ENCODE measurements around the gene ALMS1.
"Not testable (repeated sequence)": the region's sequence is repeated elsewhere in the genome, so short reads cannot be mapped to it uniquely, and the experiment has no call there.

The ALMS1 gene

GRCh38 chr2:73385504-73386341, at the start of gene ALMS1:
Gene ALMS1 (plus strand): TSS chr2:73385836. CDS start chr2:73385869, 33 bp downstream.
- Histone ChIP-seq H3K9me3 (ENCODE audit: control insufficient read depth in 2 of 2, low read length in 2 of 2) (no peaks in the 10 kb centered on the region), H3K27me3 (ENCODE audit: control insufficient read depth in 1 of 2, insufficient read depth in 2 of 2, low read length in 2 of 2) (no peaks in the 10 kb centered on the region), H3K4me3 (ENCODE audit: low read length in 2 of 2) (peak within 1 kb of the TSS; percentile 92 to 93), H3K36me3 (ENCODE audit: control insufficient read depth in 2 of 2, insufficient read depth in 2 of 2, low read length in 2 of 2) (no peaks in the 10 kb centered on the region), H3K27ac (ENCODE audit: low read length) (peak within 1 kb of the TSS; percentile 81), H3K9ac (ENCODE audit: low read length in 2 of 2) (peak within 1 kb of the TSS; percentile 87 to 94), H3K4me1 (ENCODE audit: control insufficient read depth, insufficient read depth, low read length) (peaks cover 13% of the 10 kb centered on the region)

GRCh38 chr2:73337828-73338227, 47.8 kb upstream of the ALMS1 start:
- Histone ChIP-seq H3K4me3 (ENCODE audit: low read length in 2 of 2) (no peak overlapping the region), H3K4me1 (ENCODE audit: control insufficient read depth, insufficient read depth, low read length) (no peaks in the 10 kb centered on the region), H3K27me3 (ENCODE audit: control insufficient read depth in 1 of 2, insufficient read depth in 2 of 2, low read length in 2 of 2) (no peaks in the 10 kb centered on the region), H3K27ac (ENCODE audit: low read length) (no peak overlapping the region), H3K9ac (ENCODE audit: low read length in 2 of 2) (no peak overlapping the region), H3K9me3 (ENCODE audit: control insufficient read depth in 2 of 2, low read length in 2 of 2) (peaks cover 0 to 2% of the 10 kb centered on the region in 2 donors), H3K36me3 (ENCODE audit: control insufficient read depth in 2 of 2, insufficient read depth in 2 of 2, low read length in 2 of 2) (no peaks in the 10 kb centered on the region)

GRCh38 chr2:73339201-73339600, 46.4 kb upstream of the ALMS1 start:
- H3K9me3 ChIP-seq (ENCODE audit: control insufficient read depth in 2 of 2, low read length in 2 of 2) = peaks cover 0 to 2% of the 10 kb centered on the region in 2 donors
- no peaks in the 10 kb centered on the region for H3K4me1 ChIP-seq (ENCODE audit: control insufficient read depth, insufficient read depth, low read length)
- H3K9ac ChIP-seq (ENCODE audit: low read length in 2 of 2) = no peak overlapping the region
- H3K27me3 ChIP-seq (ENCODE audit: control insufficient read depth in 1 of 2, insufficient read depth in 2 of 2, low read length in 2 of 2) = no peaks in the 10 kb centered on the region
- no peak overlapping the region for H3K27ac ChIP-seq (ENCODE audit: low read length)
- no peaks in the 10 kb centered on the region for H3K36me3 ChIP-seq (ENCODE audit: control insufficient read depth in 2 of 2, insufficient read depth in 2 of 2, low read length in 2 of 2)
- H3K4me3 ChIP-seq (ENCODE audit: low read length in 2 of 2) = no peak overlapping the region

- no peak overlapping the region for H3K9ac ChIP-seq (ENCODE audit: low read length in 2 of 2)
- H3K27me3 ChIP-seq (ENCODE audit: control insufficient read depth in 1 of 2, insufficient read depth in 2 of 2, low read length in 2 of 2) = no peaks in the 10 kb centered on the region
- H3K4me1 ChIP-seq (ENCODE audit: control insufficient read depth, insufficient read depth, low read length) = no peaks in the 10 kb centered on the region
- H3K9me3 ChIP-seq (ENCODE audit: control insufficient read depth in 2 of 2, low read length in 2 of 2) = no peaks in the 10 kb centered on the region
- H3K36me3 ChIP-seq (ENCODE audit: control insufficient read depth in 2 of 2, insufficient read depth in 2 of 2, low read length in 2 of 2) = no peaks in the 10 kb centered on the region
- no peak overlapping the region for H3K4me3 ChIP-seq (ENCODE audit: low read length in 2 of 2)
- no peak overlapping the region for H3K27ac ChIP-seq (ENCODE audit: low read length)
These were observed 44.6 kb upstream of the ALMS1 start for GRCh38 chr2:73341039-73341438.

- no peaks in the 10 kb centered on the region for H3K4me1 ChIP-seq (ENCODE audit: control insufficient read depth, insufficient read depth, low read length)
- H3K27ac ChIP-seq (ENCODE audit: low read length) = no peak overlapping the region
- no peak overlapping the region for H3K9ac ChIP-seq (ENCODE audit: low read length in 2 of 2)
- H3K27me3 ChIP-seq (ENCODE audit: control insufficient read depth in 1 of 2, insufficient read depth in 2 of 2, low read length in 2 of 2) = no peaks in the 10 kb centered on the region
- H3K4me3 ChIP-seq (ENCODE audit: low read length in 2 of 2) = no peak overlapping the region
- H3K9me3 ChIP-seq (ENCODE audit: control insufficient read depth in 2 of 2, low read length in 2 of 2) = no peaks in the 10 kb centered on the region
- no peaks in the 10 kb centered on the region for H3K36me3 ChIP-seq (ENCODE audit: control insufficient read depth in 2 of 2, insufficient read depth in 2 of 2, low read length in 2 of 2)
These were observed 41.6 kb upstream of the ALMS1 start for GRCh38 chr2:73343992-73344391.

GRCh38 chr2:73344747-73345146, 40.9 kb upstream of the ALMS1 start:
- not testable (repeated sequence) for H3K27me3 ChIP-seq (ENCODE audit: control insufficient read depth in 1 of 2, insufficient read depth in 2 of 2, low read length in 2 of 2)

GRCh38 chr2:73350035-73350691, 35.5 kb upstream of the ALMS1 start:
- H3K27ac ChIP-seq (ENCODE audit: low read length) = no peak overlapping the region
- no peaks in the 10 kb centered on the region for H3K4me1 ChIP-seq (ENCODE audit: control insufficient read depth, insufficient read depth, low read length)

More at GRCh38 chr2:73344747-73345146, 40.9 kb upstream of the ALMS1 start:
- H3K36me3 ChIP-seq (ENCODE audit: control insufficient read depth in 2 of 2, insufficient read depth in 2 of 2, low read length in 2 of 2); H3K9ac ChIP-seq (ENCODE audit: low read length in 2 of 2); H3K4me1 ChIP-seq (ENCODE audit: control insufficient read depth, insufficient read depth, low read length); H3K27ac ChIP-seq (ENCODE audit: low read length); H3K4me3 ChIP-seq (ENCODE audit: low read length in 2 of 2); H3K9me3 ChIP-seq (ENCODE audit: control insufficient read depth in 2 of 2, low read length in 2 of 2): not testable (repeated sequence)

GRCh38 chr2:73356097-73356496, 29.5 kb upstream of the ALMS1 start:
- no peak overlapping the region for H3K4me3 ChIP-seq (ENCODE audit: low read length in 2 of 2)
- H3K9ac ChIP-seq (ENCODE audit: low read length in 2 of 2) = no peak overlapping the region
- no peaks in the 10 kb centered on the region for H3K9me3 ChIP-seq (ENCODE audit: control insufficient read depth in 2 of 2, low read length in 2 of 2)
- H3K4me1 ChIP-seq (ENCODE audit: control insufficient read depth, insufficient read depth, low read length) = no peaks in the 10 kb centered on the region
- H3K27ac ChIP-seq (ENCODE audit: low read length) = no peak overlapping the region
- no peaks in the 10 kb centered on the region for H3K36me3 ChIP-seq (ENCODE audit: control insufficient read depth in 2 of 2, insufficient read depth in 2 of 2, low read length in 2 of 2)
- H3K27me3 ChIP-seq (ENCODE audit: control insufficient read depth in 1 of 2, insufficient read depth in 2 of 2, low read length in 2 of 2) = no peaks in the 10 kb centered on the region

More at GRCh38 chr2:73350035-73350691, 35.5 kb upstream of the ALMS1 start:
- Histone ChIP-seq H3K27me3 (ENCODE audit: control insufficient read depth in 1 of 2, insufficient read depth in 2 of 2, low read length in 2 of 2) (no peaks in the 10 kb centered on the region), H3K9me3 (ENCODE audit: control insufficient read depth in 2 of 2, low read length in 2 of 2) (no peaks in the 10 kb centered on the region), H3K36me3 (ENCODE audit: control insufficient read depth in 2 of 2, insufficient read depth in 2 of 2, low read length in 2 of 2) (no peaks in the 10 kb centered on the region), H3K4me3 (ENCODE audit: low read length in 2 of 2) (no peak overlapping the region), H3K9ac (ENCODE audit: low read length in 2 of 2) (no peak overlapping the region)

- Histone ChIP-seq H3K27ac (ENCODE audit: low read length) (no peak overlapping the region), H3K9me3 (ENCODE audit: control insufficient read depth in 2 of 2, low read length in 2 of 2) (no peaks in the 10 kb centered on the region), H3K36me3 (ENCODE audit: control insufficient read depth in 2 of 2, insufficient read depth in 2 of 2, low read length in 2 of 2) (no peaks in the 10 kb centered on the region), H3K4me3 (ENCODE audit: low read length in 2 of 2) (no peak overlapping the region), H3K27me3 (ENCODE audit: control insufficient read depth in 1 of 2, insufficient read depth in 2 of 2, low read length in 2 of 2) (no peaks in the 10 kb centered on the region), H3K9ac (ENCODE audit: low read length in 2 of 2) (no peak overlapping the region), H3K4me1 (ENCODE audit: control insufficient read depth, insufficient read depth, low read length) (no peaks in the 10 kb centered on the region)
These were observed 25.5 kb upstream of the ALMS1 start for GRCh38 chr2:73359915-73360697.

- no peak overlapping the region for H3K27ac ChIP-seq (ENCODE audit: low read length)
- no peaks in the 10 kb centered on the region for H3K36me3 ChIP-seq (ENCODE audit: control insufficient read depth in 2 of 2, insufficient read depth in 2 of 2, low read length in 2 of 2)
- no peaks in the 10 kb centered on the region for H3K9me3 ChIP-seq (ENCODE audit: control insufficient read depth in 2 of 2, low read length in 2 of 2)
- H3K4me3 ChIP-seq (ENCODE audit: low read length in 2 of 2) = no peak overlapping the region
- no peaks in the 10 kb centered on the region for H3K4me1 ChIP-seq (ENCODE audit: control insufficient read depth, insufficient read depth, low read length)
- no peak overlapping the region for H3K9ac ChIP-seq (ENCODE audit: low read length in 2 of 2)
- H3K27me3 ChIP-seq (ENCODE audit: control insufficient read depth in 1 of 2, insufficient read depth in 2 of 2, low read length in 2 of 2) = no peaks in the 10 kb centered on the region
These were observed 19.6 kb upstream of the ALMS1 start for GRCh38 chr2:73366060-73366459.
